GM12892 (cell line): ENCODE data around the gene MT1HL1. TPM values are rescaled to one million over a fixed set of nuclear protein-coding genes. Genes with fewer than 3 reads are reported as not detected.

Source experiments
- DNase-seq: peaks from one replicate; pipeline ENCODE4 v3.0.0; 2011; ENCODE audit not compliant: insufficient read length
- FAIRE-seq: peaks from 2 replicates; lab custom pipeline; 2011; peaks lifted over from hg19 to GRCh38; lab: Jason Lieb, UNC
- POLR2A ChIP-seq: IDR thresholded peaks from 2 replicates; pipeline ENCODE4 v1.6.1; 2011; ENCODE audit warnings: low read depth, low read length, control low read depth
- POLR2AphosphoS5 ChIP-seq: IDR thresholded peaks from 2 replicates; pipeline ENCODE4 v1.6.1; 2011; ENCODE audit warnings: low read depth, low read length, control low read depth
- TAF1 ChIP-seq: IDR thresholded peaks from 2 replicates; pipeline ENCODE4 v1.6.1; 2011; ENCODE audit warnings: low read depth, mild to moderate bottlenecking, control low read depth, low read length, borderline replicate concordance
- polyA plus RNA-seq: library from polyadenylated mRNA; unstranded; fragments of >200 nt; gene quantifications from one replicate; pipeline ENCODE4 v1.2.1, GENCODE V29; 2012; ENCODE audit warnings: missing spikeins, inconsistent platforms; ENCODE audit not compliant: missing spikeins

MT1HL1 gene
- polyA plus RNA-seq: not detected

DNA sequence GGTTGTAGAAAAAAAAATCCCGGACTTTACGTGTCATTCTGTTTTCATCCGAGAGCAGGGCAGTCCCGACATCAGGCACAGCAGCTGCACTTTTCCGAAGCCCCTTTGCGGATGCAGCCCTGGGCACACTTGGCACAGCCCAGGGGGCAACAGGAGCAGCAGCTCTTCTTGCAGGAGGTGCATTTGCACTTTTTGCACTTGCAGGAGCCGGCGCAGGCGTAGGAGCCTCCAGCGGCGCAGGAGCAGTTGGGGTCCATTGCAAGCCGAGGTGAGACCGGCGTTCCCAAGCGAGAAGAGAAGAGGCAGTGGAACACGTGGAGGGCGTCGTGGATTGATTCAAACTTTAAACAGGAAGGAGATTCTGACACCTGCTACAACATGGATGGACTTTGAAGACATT lies at the start of gene MT1HL1:
MT1HL1 (minus strand) TSS at position 326 of the 400 bp plus-strand sequence; CDS start at position 257, 69 bp downstream.
- no peak for FAIRE-seq
- DNase-seq: no peak
- TF ChIP-seq POLR2AphosphoS5 (no peak), TAF1 (no peak), POLR2A (no peak)

GRCh38 chr1:237050915-237051314 lies 46.7 kb upstream of the MT1HL1 start:
- DNase-seq (no peak), FAIRE-seq (no peak)
- no peak for TF ChIP-seq POLR2A
- no peak for TF ChIP-seq TAF1
- no peak for TF ChIP-seq POLR2AphosphoS5

GRCh38 chr1:237050185-237050584 lies 45.9 kb upstream of the MT1HL1 start:
- FAIRE-seq: no peak

GRCh38 chr1:237048803-237049202 lies 44.6 kb upstream of the MT1HL1 start:
- FAIRE-seq (no peak), DNase-seq (no peak)
- TF ChIP-seq TAF1: no peak
- no peak for TF ChIP-seq POLR2AphosphoS5
- TF ChIP-seq POLR2A: no peak

More at GRCh38 chr1:237050185-237050584, 45.9 kb upstream of the MT1HL1 start:
- no peak for DNase-seq
- no peak for TF ChIP-seq POLR2AphosphoS5
- no peak for TF ChIP-seq POLR2A
- no peak for TF ChIP-seq TAF1

DNA sequence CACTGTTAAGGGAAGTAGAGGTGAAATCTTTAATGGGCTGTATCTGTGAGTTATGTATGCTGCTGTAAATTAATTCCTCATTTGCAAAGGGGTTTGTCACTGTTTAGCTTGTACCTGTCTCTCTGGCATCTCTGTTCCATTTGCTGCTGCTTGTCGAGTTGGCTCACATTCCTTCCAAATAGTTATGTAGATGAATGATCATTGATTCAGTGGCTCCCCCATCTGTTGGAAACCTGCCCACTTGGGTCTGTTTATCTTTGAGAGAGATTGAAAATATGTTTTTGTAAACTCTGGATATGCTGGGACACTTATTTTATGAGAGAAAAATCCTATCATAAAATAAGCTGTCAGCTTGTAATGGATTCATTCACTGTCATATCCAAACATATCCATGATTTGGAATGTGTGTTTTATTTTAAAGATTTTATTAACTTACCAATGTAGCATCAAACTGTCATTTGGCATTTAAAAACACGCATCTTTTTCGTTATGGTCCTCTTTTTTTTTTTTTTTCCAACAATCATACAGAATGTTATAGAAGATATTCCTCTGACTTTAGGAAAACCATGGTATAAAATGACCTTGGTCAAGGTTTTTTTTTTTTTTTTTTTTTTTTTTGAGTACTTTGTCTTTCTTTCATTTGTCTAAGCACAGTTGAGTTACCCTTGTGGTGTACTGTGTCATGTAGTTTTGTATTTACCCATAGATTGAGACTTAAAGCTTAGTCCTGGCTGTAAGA lies 41.2 kb upstream of the MT1HL1 start:
- TF ChIP-seq POLR2A (no peak), TAF1 (no peak), POLR2AphosphoS5 (no peak)
- DNase-seq: no peak
- no peak for FAIRE-seq

GRCh38 chr1:237043846-237044636 lies 39.8 kb upstream of the MT1HL1 start:
- TF ChIP-seq TAF1 (no peak), POLR2A (no peak), POLR2AphosphoS5 (no peak)
- DNase-seq (no peak), FAIRE-seq (no peak)

DNA sequence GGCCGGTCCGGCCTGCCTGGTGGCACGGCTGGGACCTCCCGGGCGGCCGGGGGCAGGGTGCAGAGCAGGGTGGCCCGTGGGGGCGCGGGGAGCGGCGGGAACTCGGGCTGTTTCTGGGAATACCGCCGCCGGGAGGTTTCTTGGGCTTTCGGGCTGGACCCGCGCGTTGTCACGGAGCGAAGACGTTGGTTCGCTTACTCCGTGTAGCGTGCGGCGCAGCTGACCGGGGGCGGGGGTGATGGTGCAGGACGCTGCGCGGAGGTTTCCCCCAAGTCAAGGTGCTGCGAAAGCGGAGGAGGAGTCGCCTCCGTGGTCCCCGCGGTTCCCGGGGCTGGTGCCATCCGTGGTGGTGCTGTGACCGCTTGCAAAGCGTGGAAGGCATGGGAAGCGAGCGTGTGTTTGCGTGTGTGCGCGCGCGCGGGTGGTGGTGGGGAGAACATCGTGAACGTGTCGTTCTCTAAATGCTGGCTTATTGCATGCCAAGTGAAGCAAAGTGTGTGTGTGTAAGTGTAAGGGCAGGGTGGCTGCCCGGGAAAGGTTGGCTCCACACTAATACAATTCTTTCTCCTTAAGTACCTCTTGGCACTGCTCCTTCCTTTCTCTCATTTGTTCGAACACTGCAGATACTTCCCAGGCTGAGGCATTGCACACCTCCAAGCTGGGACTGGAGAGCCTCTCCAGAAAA lies 38.8 kb upstream of the MT1HL1 start:
- FAIRE-seq (no peak), DNase-seq (no peak)
- no peak for TF ChIP-seq TAF1
- no peak for TF ChIP-seq POLR2A
- no peak for TF ChIP-seq POLR2AphosphoS5

- no peak for DNase-seq
- TF ChIP-seq POLR2A: no peak
- no peak for TF ChIP-seq POLR2AphosphoS5
- TF ChIP-seq TAF1: no peak
- FAIRE-seq: no peak
These were observed 38.3 kb upstream of the MT1HL1 start for GRCh38 chr1:237042526-237042891.

DNA sequence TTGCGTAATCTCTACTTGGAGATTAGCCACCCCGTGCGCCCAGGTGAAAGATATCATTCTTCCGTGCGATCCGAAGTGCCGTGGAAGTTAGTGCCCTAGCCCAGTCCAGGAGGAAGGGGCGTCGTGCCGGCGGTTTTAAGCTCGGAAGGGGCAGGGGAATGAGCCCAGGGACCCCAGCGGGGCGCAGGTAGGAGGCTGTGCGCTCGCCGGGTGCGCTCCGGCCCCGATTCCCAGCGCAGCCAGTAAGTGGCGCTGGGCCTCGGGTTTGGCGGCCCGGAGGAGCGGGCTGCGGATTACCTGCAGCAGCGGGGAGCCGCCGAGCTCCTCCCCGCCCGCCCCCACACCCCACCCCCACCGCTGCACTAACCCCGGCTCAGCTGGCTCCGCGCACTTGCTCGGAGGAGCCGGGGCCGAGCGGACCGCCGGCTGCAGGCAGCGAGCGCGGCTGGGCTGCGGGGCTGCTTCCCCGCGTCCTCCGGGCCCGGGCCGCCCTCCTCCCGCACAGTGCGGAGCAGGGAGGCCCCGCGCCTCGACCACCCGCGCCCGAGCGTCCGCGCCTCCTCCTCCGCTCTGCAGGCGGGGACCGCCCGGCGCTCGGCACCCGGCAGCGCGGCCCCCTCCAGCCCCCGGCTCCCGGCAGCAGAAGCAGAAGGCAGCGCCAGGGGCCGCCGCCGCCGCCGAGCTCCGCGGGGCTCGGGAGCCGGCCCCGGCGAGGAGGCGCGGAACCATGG lies 37.7 kb upstream of the MT1HL1 start, which contains the start of gene RYR2:
RYR2 (plus strand) TSS at position 390 of the 731 bp plus-strand sequence; CDS start at position 728, 338 bp downstream.
- DNase-seq: no peak

GRCh38 chr1:237041461-237041794 lies 37.2 kb upstream of the MT1HL1 start:
- TF ChIP-seq TAF1 (no peak), POLR2AphosphoS5 (no peak), POLR2A (no peak)
- no peak for FAIRE-seq
- DNase-seq: no peak

More for the DNA sequence above, 37.7 kb upstream of the MT1HL1 start, which contains the start of gene RYR2:
- no peak for FAIRE-seq
- TF ChIP-seq POLR2A (no peak), POLR2AphosphoS5 (no peak), TAF1 (no peak)

GRCh38 chr1:237040823-237041222 lies 36.6 kb upstream of the MT1HL1 start:
- TF ChIP-seq POLR2A (no peak), POLR2AphosphoS5 (no peak), TAF1 (no peak)
- FAIRE-seq (no peak), DNase-seq (no peak)
